H9 (cell line): ENCODE data around the gene FAM131C. TPM values are rescaled to one million over a fixed set of nuclear protein-coding genes. Genes with fewer than 3 reads are reported as not detected.
A peak's percentile ranks its signal among the peaks of the same experiment; 100 is the strongest.

Experiments
- DNase-seq: peaks from one replicate; pipeline ENCODE4 v3.0.0-alpha.2; 2017
- H2AFZ ChIP-seq: one replicate; pipeline ENCODE4 v1.6.1; 2013; ENCODE audit warnings: mild to moderate bottlenecking, low read length, control low read depth, moderate library complexity
- H2AK5ac ChIP-seq: 2 replicates; pipeline ENCODE4 v1.6.1; 2013; ENCODE audit warnings: low read length, control low read depth, mixed read lengths; ENCODE audit not compliant: insufficient read length
- H2BK120ac ChIP-seq: one replicate; pipeline ENCODE4 v1.6.1; 2013; ENCODE audit warnings: low read depth, mild to moderate bottlenecking, low read length, control low read depth, inconsistent platforms; ENCODE audit not compliant: poor library complexity, severe bottlenecking
- H2BK12ac ChIP-seq: 2 replicates; pipeline ENCODE4 v1.6.1; 2013; ENCODE audit warnings: low read length, control low read depth, mixed read lengths, low read depth; ENCODE audit not compliant: insufficient read length
- H2BK15ac ChIP-seq: 2 replicates; pipeline ENCODE4 v1.6.1; 2013; ENCODE audit warnings: low read depth, low read length, control low read depth
- H2BK20ac ChIP-seq: one replicate; pipeline ENCODE4 v1.6.1; 2013; ENCODE audit warnings: low read depth, mild to moderate bottlenecking, low read length, control low read depth, inconsistent platforms; ENCODE audit not compliant: poor library complexity, severe bottlenecking
- H2BK5ac ChIP-seq: 2 replicates; pipeline ENCODE4 v1.6.1; 2013; ENCODE audit warnings: low read length, control low read depth, mixed read lengths; ENCODE audit not compliant: insufficient read length
- H3K14ac ChIP-seq: 2 replicates; pipeline ENCODE4 v1.6.1; 2013; ENCODE audit warnings: low read length, control low read depth; ENCODE audit not compliant: insufficient read depth
- H3K18ac ChIP-seq: 2 replicates; pipeline ENCODE4 v1.6.1; 2013; ENCODE audit warnings: low read depth, mild to moderate bottlenecking, mixed read lengths, low read length, control low read depth; ENCODE audit not compliant: insufficient read length
- H3K23ac ChIP-seq: 2 replicates; pipeline ENCODE4 v1.6.1; 2013; ENCODE audit warnings: low read length, control low read depth, mixed read lengths, low read depth; ENCODE audit not compliant: insufficient read length
- H3K23me2 ChIP-seq: 2 replicates; pipeline ENCODE4 v1.6.1; 2013; ENCODE audit warnings: low read depth, mild to moderate bottlenecking, mixed read lengths, low read length, control low read depth; ENCODE audit not compliant: insufficient read length, poor library complexity, severe bottlenecking
- H3K27ac ChIP-seq: 2 replicates; pipeline ENCODE4 v1.5.1; 2013; ENCODE audit warnings: low read length, control low read depth, mixed read lengths, low read depth; ENCODE audit not compliant: insufficient read length
- H3K27me3 ChIP-seq: 2 replicates; pipeline ENCODE4 v1.6.1; 2013; ENCODE audit warnings: low read length, control low read depth, inconsistent platforms; ENCODE audit not compliant: insufficient read depth
- H3K4ac ChIP-seq: 2 replicates; pipeline ENCODE4 v1.6.1; 2013; ENCODE audit warnings: low read depth, mild to moderate bottlenecking, control low read depth, inconsistent platforms, low read length, moderate library complexity
- H3K4me1 ChIP-seq: 2 replicates; pipeline ENCODE4 v1.6.1; 2013; ENCODE audit warnings: low read length, control low read depth, inconsistent platforms; ENCODE audit not compliant: insufficient read depth
- H3K4me2 ChIP-seq: 2 replicates; pipeline ENCODE4 v1.6.1; 2013; ENCODE audit warnings: low read length, control low read depth, mixed read lengths; ENCODE audit not compliant: insufficient read length, insufficient read depth
- H3K56ac ChIP-seq: 2 replicates; pipeline ENCODE4 v1.6.1; 2013; ENCODE audit warnings: low read depth, mild to moderate bottlenecking, mixed read lengths, low read length, control low read depth; ENCODE audit not compliant: insufficient read length
- H3K79me1 ChIP-seq: 2 replicates; pipeline ENCODE4 v1.6.1; 2013; ENCODE audit warnings: low read depth, mild to moderate bottlenecking, moderate library complexity, low read length, control low read depth, inconsistent platforms; ENCODE audit not compliant: insufficient read depth, poor library complexity, severe bottlenecking
- H3K79me2 ChIP-seq: 2 replicates; pipeline ENCODE4 v1.6.1; 2013; ENCODE audit warnings: low read length, control low read depth, inconsistent platforms; ENCODE audit not compliant: insufficient read depth
- H3K9ac ChIP-seq: 2 replicates; pipeline ENCODE4 v1.6.1; 2013; ENCODE audit warnings: low read length, control low read depth, mixed read lengths; ENCODE audit not compliant: insufficient read length; ENCODE audit errors: extremely low read depth
- H3K9me3 ChIP-seq: one replicate; pipeline ENCODE4 v1.6.1; 2013; ENCODE audit warnings: low read depth, low read length, inconsistent platforms; ENCODE audit not compliant: control insufficient read depth
- H3T11ph ChIP-seq: one replicate; pipeline ENCODE4 v1.6.1; 2013; ENCODE audit warnings: mild to moderate bottlenecking, low read length, control low read depth, inconsistent platforms
- H4K20me1 ChIP-seq: one replicate; pipeline ENCODE4 v1.6.1; 2013; ENCODE audit not compliant: control insufficient read depth, insufficient read length, insufficient read depth
- H4K5ac ChIP-seq: 2 replicates; pipeline ENCODE4 v1.6.1; 2013; ENCODE audit warnings: low read depth, mild to moderate bottlenecking, mixed read lengths, low read length, control low read depth; ENCODE audit not compliant: insufficient read length
- H4K8ac ChIP-seq: replicated peaks from 2 replicates; pipeline ENCODE4 v1.6.1; 2013; ENCODE audit warnings: low read length, control low read depth, mixed read lengths, low read depth; ENCODE audit not compliant: insufficient read length
- H4K91ac ChIP-seq: 2 replicates; pipeline ENCODE4 v1.6.1; 2013; ENCODE audit warnings: low read depth, mild to moderate bottlenecking, moderate library complexity, mixed read lengths, low read length, control low read depth; ENCODE audit not compliant: insufficient read length
- H3K27ac Mint-ChIP-seq, 3 experiments: 2 replicates in 2 of 3; 3 replicates in 1 of 3; pipeline ENCODE4 v1.8.0; 2020 to 2021; ENCODE audit warnings: mixed read lengths in 3 of 3, mild to moderate bottlenecking in 1 of 3, moderate library complexity in 1 of 3
- H3K27me3 Mint-ChIP-seq: 2 replicates; pipeline ENCODE4 v1.8.0; 2021; ENCODE audit warnings: low read depth, mild to moderate bottlenecking, moderate library complexity, mixed read lengths
- H3K36me3 Mint-ChIP-seq, 3 experiments: 2 replicates in 2 of 3; 3 replicates in 1 of 3; pipeline ENCODE4 v1.8.0; 2020 to 2021; ENCODE audit warnings: low read depth in 3 of 3, mixed read lengths in 3 of 3; ENCODE audit not compliant: insufficient read depth in 1 of 3
- H3K4me1 Mint-ChIP-seq, 2 experiments: 2 replicates each; pipeline ENCODE4 v1.8.0; 2020; ENCODE audit warnings: mixed read lengths in 2 of 2
- H3K4me3 Mint-ChIP-seq, 2 experiments: 2 replicates in 1 of 2; 3 replicates in 1 of 2; pipeline ENCODE4 v1.8.0; 2020 to 2021; ENCODE audit warnings: mild to moderate bottlenecking in 2 of 2, mixed read lengths in 2 of 2, moderate library complexity in 1 of 2
- H3K9me3 Mint-ChIP-seq, 2 experiments: 2 replicates in 1 of 2; 3 replicates in 1 of 2; pipeline ENCODE4 v1.8.0; 2020; ENCODE audit warnings: mild to moderate bottlenecking in 2 of 2, mixed read lengths in 2 of 2, moderate library complexity in 1 of 2
- CTCF ChIP-seq: fragments of 200-600 bp; sonication (generic); conservative IDR thresholded peaks from 3 replicates; pipeline ENCODE4 v1.8.0; 2021; ENCODE audit warnings: antibody characterized with exemption, mild to moderate bottlenecking
- WGBS: extraction: QIAGEN DNeasy Blood & Tissue Kit; methylation state at CpG from one replicate; pipeline ENCODE4 v1.1.7; 2013; ENCODE audit warnings: missing lambda C conversion rate, low lambda C conversion rate, mixed read lengths; ENCODE audit not compliant: insufficient read length; ENCODE audit errors: extremely low coverage; 5-methylcytosine and 5-hydroxymethylcytosine counted together
- total RNA-seq: library from RNA; stranded (reverse); gene quantifications from 2 replicates; pipeline ENCODE4 v1.2.1, GENCODE V29; 2021

Gene FAM131C
- total RNA-seq, 1 experiment from 2014 or later = 0.61 TPM

GRCh38 chr1:16017461-16018303 lies 55.8 kb downstream of the FAM131C start, which contains the start of gene HSPB7:
Gene HSPB7, minus strand, starts transcription at chr1:16018043. Its CDS starts 80 bp downstream, at chr1:16017963.
- no peak within 1 kb of the TSS for H3K4ac ChIP-seq
- no peaks in the 10 kb centered on the region for H3K79me2 ChIP-seq
- H3K36me3 Mint-ChIP-seq = no peaks in the 10 kb centered on the region
- H3K27ac Mint-ChIP-seq = no peak within 1 kb of the TSS
- no peak within 1 kb of the TSS for H2AFZ ChIP-seq
- no peak within 1 kb of the TSS for H2BK15ac ChIP-seq
- no peak within 1 kb of the TSS for H3T11ph ChIP-seq
- H2BK120ac ChIP-seq = no peak within 1 kb of the TSS
- TF ChIP-seq CTCF = peak; percentile 36; the same call in 2 of the 3 replicates
- H4K20me1 ChIP-seq = no peaks in the 10 kb centered on the region
- H2AK5ac ChIP-seq = no peak within 1 kb of the TSS
- no peak within 1 kb of the TSS for H2BK12ac ChIP-seq
- peaks cover 24 to 52% of the 10 kb centered on the region in 2 experiments for H3K4me1 Mint-ChIP-seq
- no peak within 1 kb of the TSS for H3K27ac ChIP-seq
- no peaks in the 10 kb centered on the region for H3K9me3 ChIP-seq
- H3K79me1 ChIP-seq = no peaks in the 10 kb centered on the region
- DNase-seq = peak; percentile 79
- no peak within 1 kb of the TSS for H3K56ac ChIP-seq
- H2BK5ac ChIP-seq = no peak within 1 kb of the TSS
- H3K4me3 Mint-ChIP-seq = no peak within 1 kb of the TSS; a peak in 1 of 5 replicates
- 0 out of 2 replicates have a peak, but pooled peaks cover 4% of the 10 kb centered on the region for H3K4me1 ChIP-seq
- H4K91ac ChIP-seq = no peak within 1 kb of the TSS
- no peaks in the 10 kb centered on the region for H3K27me3 ChIP-seq
- H3K14ac ChIP-seq = no peak within 1 kb of the TSS
- no peak within 1 kb of the TSS for H4K8ac ChIP-seq
- no peaks in the 10 kb centered on the region for H3K9me3 Mint-ChIP-seq
- peaks cover 32% of the 10 kb centered on the region for H3K27me3 Mint-ChIP-seq
- no peak within 1 kb of the TSS for H3K18ac ChIP-seq
- no peak within 1 kb of the TSS for H2BK20ac ChIP-seq
- H3K9ac ChIP-seq = no peak within 1 kb of the TSS
- H3K23me2 ChIP-seq = no peaks in the 10 kb centered on the region
- no peak within 1 kb of the TSS for H3K4me2 ChIP-seq
- H4K5ac ChIP-seq = no peak within 1 kb of the TSS
- H3K23ac ChIP-seq = no peak within 1 kb of the TSS
- WGBS = no CpG with 5 or more reads among the region's 37 CpGs
